ENCODE results near the gene LRSAM1.

LRSAM1 gene

GRCh38 chr9:127470662-127471061 is 19.4 kb downstream of the LRSAM1 start:
- ATAC-seq = no peak
- TF ChIP-seq CREB5 (CRISPR knock-in tag; IDR thresholded peaks at IDR 0.05; ENCODE audit: low read depth) (no peak), GLIS3 (CRISPR knock-in tag; IDR thresholded peaks at IDR 0.05) (no peak), ZNF8 (CRISPR knock-in tag; IDR thresholded peaks at IDR 0.05) (no peak), PATZ1 (CRISPR knock-in tag; IDR thresholded peaks at IDR 0.05; ENCODE audit: borderline replicate concordance) (no peak), BACH2 (CRISPR knock-in tag; IDR thresholded peaks at IDR 0.05; ENCODE audit: borderline replicate concordance) (no peak), CSDC2 (CRISPR knock-in tag; IDR thresholded peaks at IDR 0.05) (no peak), ISL1 (CRISPR knock-in tag; IDR thresholded peaks at IDR 0.05) (no peak), CSRNP3 (CRISPR knock-in tag; IDR thresholded peaks at IDR 0.05) (no peak), ZFP30 (CRISPR knock-in tag; IDR thresholded peaks at IDR 0.05) (no peak), POU6F1 (CRISPR knock-in tag; IDR thresholded peaks at IDR 0.05; ENCODE audit: borderline replicate concordance, low read depth) (no peak), ZC3H10 (CRISPR knock-in tag; IDR thresholded peaks at IDR 0.05) (no peak), TCF4 (CRISPR knock-in tag; IDR thresholded peaks at IDR 0.05; ENCODE audit: borderline replicate concordance) (no peak), PPARA (CRISPR knock-in tag; IDR thresholded peaks at IDR 0.05; ENCODE audit: borderline replicate concordance) (no peak), ZFP3 (CRISPR knock-in tag; IDR thresholded peaks at IDR 0.05) (no peak), TSHZ2 (CRISPR knock-in tag; IDR thresholded peaks at IDR 0.05) (no peak), ZNF565 (CRISPR knock-in tag; conservative IDR thresholded peaks at IDR 0.05; ENCODE audit: low read depth) (no peak), ESRRG (CRISPR knock-in tag; IDR thresholded peaks at IDR 0.05) (no peak)

GRCh38 chr9:127473501-127473900 is 22.2 kb downstream of the LRSAM1 start:
- TF ChIP-seq TOX (CRISPR knock-in tag; IDR thresholded peaks at IDR 0.05; ENCODE audit: borderline replicate concordance) (no peak), TSHZ2 (CRISPR knock-in tag; IDR thresholded peaks at IDR 0.05) (no peak), ZNF565 (CRISPR knock-in tag; conservative IDR thresholded peaks at IDR 0.05; ENCODE audit: low read depth) (no peak), ZFP30 (CRISPR knock-in tag; IDR thresholded peaks at IDR 0.05) (no peak), ZNF8 (CRISPR knock-in tag; IDR thresholded peaks at IDR 0.05) (no peak), ZNF70 (CRISPR knock-in tag; IDR thresholded peaks at IDR 0.05) (no peak), TCF4 (CRISPR knock-in tag; IDR thresholded peaks at IDR 0.05; ENCODE audit: borderline replicate concordance) (no peak), CREB5 (CRISPR knock-in tag; IDR thresholded peaks at IDR 0.05; ENCODE audit: low read depth) (no peak), CSDC2 (CRISPR knock-in tag; IDR thresholded peaks at IDR 0.05) (no peak), BACH2 (CRISPR knock-in tag; IDR thresholded peaks at IDR 0.05; ENCODE audit: borderline replicate concordance) (no peak), ZFP3 (CRISPR knock-in tag; IDR thresholded peaks at IDR 0.05) (no peak), ISL1 (CRISPR knock-in tag; IDR thresholded peaks at IDR 0.05) (no peak), SNAI2 (CRISPR knock-in tag; IDR thresholded peaks at IDR 0.05) (no peak), ESRRG (CRISPR knock-in tag; IDR thresholded peaks at IDR 0.05) (no peak), ZC3H10 (CRISPR knock-in tag; IDR thresholded peaks at IDR 0.05) (no peak), GLIS3 (CRISPR knock-in tag; IDR thresholded peaks at IDR 0.05) (no peak), ARNTL (CRISPR knock-in tag; IDR thresholded peaks at IDR 0.05; ENCODE audit: borderline replicate concordance, low read depth) (no peak), RARB (CRISPR knock-in tag; IDR thresholded peaks at IDR 0.05) (no peak)

More at GRCh38 chr9:127473501-127473900, 22.2 kb downstream of the LRSAM1 start:
- ATAC-seq = no peak

All from SK-N-SH treated with all-trans-retinoic acid at 6 μM for 48 hours (cell line).